Stomach (tissue), 4 donors: Measurements from ENCODE around the gene PACS2.

Experiments used
- EP300 ChIP-seq: sonication (generic); formaldehyde crosslinking; IDR thresholded peaks from one replicate; pipeline ENCODE4 v1.6.1; 2017; ENCODE audit warnings: antibody characterized with exemption
- POLR2A ChIP-seq, 4 donors: fragments of 450-650 bp; IDR thresholded peaks; one replicate each; pipeline ENCODE4 v1.6.1; 2016; ENCODE audit warnings: antibody characterized with exemption in 4 of 4, control low read depth in 2 of 4, mild to moderate bottlenecking in 1 of 4, moderate library complexity in 1 of 4
- POLR2AphosphoS5 ChIP-seq, 3 donors: sonication (generic); formaldehyde crosslinking; IDR thresholded peaks; one replicate each; pipeline ENCODE4 v1.6.1; 2016; ENCODE audit warnings: antibody characterized with exemption in 3 of 3
- TF ChIP-seq, protein P1 (sequence below), 7 experiments: fragments of 450-650 bp in 4 of 7; fragments of 200-600 bp in 3 of 7; sonication (generic) in 3 of 7; IDR thresholded peaks; one replicate each; pipeline ENCODE4 v1.5.1; 2016 to 2019; ENCODE audit warnings: antibody characterized with exemption in 7 of 7, control low read depth in 2 of 7, mild to moderate bottlenecking in 1 of 7

DNA sequence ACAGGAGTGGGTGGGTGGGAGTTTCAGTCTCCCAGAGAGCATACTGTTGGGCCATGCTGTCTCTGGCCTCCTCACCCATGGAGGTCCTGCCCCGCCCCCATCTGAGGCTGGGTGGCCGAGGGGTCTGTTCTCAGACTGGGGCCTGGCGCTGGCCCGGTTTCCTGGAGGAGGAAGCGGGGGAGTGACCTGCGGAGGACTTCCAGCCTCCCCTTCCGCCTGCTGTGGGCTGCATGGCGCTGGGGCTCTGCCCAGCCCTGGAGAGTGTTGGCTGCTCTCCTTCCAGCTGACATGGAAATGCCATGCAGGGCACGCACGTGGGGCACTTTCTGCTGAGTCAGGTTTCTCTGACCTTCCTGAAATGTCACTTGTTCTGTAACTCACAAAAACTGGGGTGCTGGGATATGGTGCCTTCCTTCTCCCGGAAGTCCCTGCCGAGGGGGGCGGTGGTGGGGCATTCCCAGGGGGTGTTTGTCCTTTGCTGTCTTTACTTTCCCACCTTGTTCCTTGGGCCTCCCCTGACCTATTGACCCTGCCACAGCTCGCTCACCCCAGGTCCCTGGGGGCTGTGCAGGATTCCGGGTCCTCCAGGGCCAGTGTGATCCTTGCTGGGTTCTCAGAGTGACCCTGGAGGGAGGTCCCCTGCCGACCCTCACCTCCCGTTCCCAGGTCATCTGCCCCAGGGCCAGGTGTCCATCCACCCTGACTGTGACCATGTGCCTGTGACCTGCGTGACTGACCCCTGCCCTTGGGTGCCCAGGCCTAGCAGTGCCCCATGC is 23.6 kb downstream of the PACS2 start:
- TF ChIP-seq, protein P1, sequence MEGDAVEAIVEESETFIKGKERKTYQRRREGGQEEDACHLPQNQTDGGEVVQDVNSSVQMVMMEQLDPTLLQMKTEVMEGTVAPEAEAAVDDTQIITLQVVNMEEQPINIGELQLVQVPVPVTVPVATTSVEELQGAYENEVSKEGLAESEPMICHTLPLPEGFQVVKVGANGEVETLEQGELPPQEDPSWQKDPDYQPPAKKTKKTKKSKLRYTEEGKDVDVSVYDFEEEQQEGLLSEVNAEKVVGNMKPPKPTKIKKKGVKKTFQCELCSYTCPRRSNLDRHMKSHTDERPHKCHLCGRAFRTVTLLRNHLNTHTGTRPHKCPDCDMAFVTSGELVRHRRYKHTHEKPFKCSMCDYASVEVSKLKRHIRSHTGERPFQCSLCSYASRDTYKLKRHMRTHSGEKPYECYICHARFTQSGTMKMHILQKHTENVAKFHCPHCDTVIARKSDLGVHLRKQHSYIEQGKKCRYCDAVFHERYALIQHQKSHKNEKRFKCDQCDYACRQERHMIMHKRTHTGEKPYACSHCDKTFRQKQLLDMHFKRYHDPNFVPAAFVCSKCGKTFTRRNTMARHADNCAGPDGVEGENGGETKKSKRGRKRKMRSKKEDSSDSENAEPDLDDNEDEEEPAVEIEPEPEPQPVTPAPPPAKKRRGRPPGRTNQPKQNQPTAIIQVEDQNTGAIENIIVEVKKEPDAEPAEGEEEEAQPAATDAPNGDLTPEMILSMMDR (IDR thresholded peaks at IDR 0.05), result no peak
- TF ChIP-seq EP300 (no peak), POLR2AphosphoS5 (IDR thresholded peaks at IDR 0.05) (no peak), POLR2A (IDR thresholded peaks at IDR 0.05) (no peak)
